K562 (cell line): ENCODE data around the gene ZNF276. TPM values are rescaled to one million over a fixed set of nuclear protein-coding genes. Genes with fewer than 3 reads are reported as not detected.

Source experiments
- CTBP1 ChIP-seq: fragments of 450-650 bp; IDR thresholded peaks from 2 replicates; pipeline ENCODE4 v1.6.1; 2016; ENCODE audit warnings: borderline replicate concordance
- ELK3 ChIP-seq: fragments of 450-650 bp; formaldehyde crosslinking; IDR thresholded peaks from 2 replicates; pipeline ENCODE4 v1.4.0; 2020; ENCODE audit warnings: mild to moderate bottlenecking
- MYNN ChIP-seq, 2 experiments: sonication (generic); formaldehyde crosslinking in 1 of 2; IDR thresholded peaks; 2 replicates each; pipeline versions ENCODE4 v1.5.0 to v1.6.1; 2016 to 2020; ENCODE audit warnings: antibody characterized with exemption in 1 of 2, missing genetic modification reagents in 1 of 2
- NR3C1 ChIP-seq: sonication (generic); formaldehyde crosslinking; IDR thresholded peaks from 2 replicates; pipeline ENCODE4 v1.8.1; 2022; ENCODE audit warnings: missing genetic modification reagents
- RFX5 ChIP-seq: IDR thresholded peaks from 2 replicates; pipeline ENCODE4 v1.6.1; 2011; ENCODE audit warnings: low read depth, mild to moderate bottlenecking, improper control_type of control experiment, low read length
- STAG1 ChIP-seq: sonication (generic); formaldehyde crosslinking; IDR thresholded peaks from 2 replicates; pipeline ENCODE4 v1.5.0; 2020; ENCODE audit warnings: missing genetic modification reagents, borderline replicate concordance
- STAT5B ChIP-seq: fragments of 250-450 bp; sonication (Bioruptor Pico); IDR thresholded peaks from 2 replicates; pipeline ENCODE4 v1.8.0; 2021; ENCODE audit warnings: mild to moderate bottlenecking, inconsistent platforms
- TCF15 ChIP-seq: fragments of 250-450 bp; sonication (Bioruptor Pico); IDR thresholded peaks from 2 replicates; pipeline ENCODE4 v1.8.0; 2022; ENCODE audit warnings: moderate library complexity, mild to moderate bottlenecking, inconsistent platforms
- UBTF ChIP-seq, 2 experiments: IDR thresholded peaks; 2 replicates each; pipeline ENCODE4 v1.6.1; 2012; ENCODE audit warnings: improper control_type of control experiment in 2 of 2, low read depth in 2 of 2, low read length in 2 of 2, borderline replicate concordance in 1 of 2
- ZBTB40 ChIP-seq, 2 experiments: fragments of 450-650 bp in 1 of 2; sonication (generic) in 1 of 2; formaldehyde crosslinking in 1 of 2; IDR thresholded peaks; 2 replicates each; pipeline versions ENCODE4 v1.7.1 to v1.9.0; 2016 to 2022; ENCODE audit warnings: inconsistent platforms in 1 of 2, mild to moderate bottlenecking in 1 of 2, missing genetic modification reagents in 1 of 2
- polyA plus RNA-seq, 8 experiments: library from polyadenylated mRNA; depleted of rRNA in 4 of 8; stranded (reverse) in 5 of 8; unstranded in 3 of 8; fragments of >200 nt; fragmentation: Nextera tagmentation in 2 of 8; fragmentation: Illumina TruSeq in 1 of 8; extraction: Ambion mirVana in 2 of 8; extraction: Trizol in 1 of 8; gene quantifications; 2 replicates each; pipeline versions ENCODE4 v1.2.1 to v1.2.3, GENCODE V29; 2011 to 2014; ENCODE audit warnings: inconsistent platforms in 1 of 8, missing spikeins in 1 of 8
- total RNA-seq, 7 experiments: library from RNA; depleted of rRNA in 6 of 7; stranded (reverse); fragments of >200 nt in 6 of 7; fragmentation: Illumina TruSeq in 2 of 7; extraction: Trizol in 2 of 7; gene quantifications; 2 replicates each; pipeline versions ENCODE4 v1.2.1 to v1.2.3, GENCODE V29; 2011 to 2021; ENCODE audit warnings: low replicate concordance in 1 of 7

ZNF276 gene
- total and polyA plus RNA-seq, 9 of the 15 experiments (the other 6 are each of a cell fraction or from before 2014, with no cell fraction given) = 0.49 to 43.9 (median 15.8) TPM

- TF ChIP-seq ELK3 = no peak
- peak; percentile 94 to 97; a peak in 3 of 4 replicates for TF ChIP-seq UBTF (IDR thresholded peaks at IDR 0.05; ENCODE audit: borderline replicate concordance in 1 of 2, low read depth in 2 of 2, low read length in 2 of 2)
- no peak for TF ChIP-seq STAT5B
- TF ChIP-seq ZBTB40 (IDR thresholded peaks at IDR 0.05) = peak; percentile 53; the same call in 1 of the 2 replicates
- no peak for TF ChIP-seq ZBTB40 (CRISPR knock-in tag; IDR thresholded peaks at IDR 0.05)
- TF ChIP-seq CTBP1 = peak; percentile 91
- TF ChIP-seq TCF15 (CRISPR knock-in tag) = no peak
- no peak for TF ChIP-seq RFX5
- no peak for TF ChIP-seq NR3C1 (CRISPR knock-in tag)
- no peak for TF ChIP-seq STAG1 (CRISPR knock-in tag)
- TF ChIP-seq MYNN (IDR thresholded peaks at IDR 0.05) = no peak
- TF ChIP-seq MYNN (CRISPR knock-in tag; IDR thresholded peaks at IDR 0.05) = no peak
Measured at GRCh38 chr16:89701425-89702406, 19.6 kb upstream of the ZNF276 start, which contains the start of gene SPATA2L (continued).
